GM06990 (cell line): ENCODE measurements around the gene C8B.

Experiments used
- DNase-seq: peaks from one replicate; pipeline ENCODE4 v3.0.0-alpha.2; 2011; ENCODE audit not compliant: insufficient read length; ENCODE audit errors: extremely low read depth
- H3K27me3 ChIP-seq: replicated peaks from 2 replicates; pipeline ENCODE4 v1.6.0; 2011; ENCODE audit warnings: low read length; ENCODE audit not compliant: control insufficient read depth, insufficient read depth
- H3K36me3 ChIP-seq: 2 replicates; pipeline ENCODE4 v1.5.1; 2011; ENCODE audit warnings: low read length; ENCODE audit not compliant: control insufficient read depth, insufficient read depth
- H3K4me3 ChIP-seq: replicated peaks from 2 replicates; pipeline ENCODE4 v1.5.1; 2011; ENCODE audit warnings: low read depth, mild to moderate bottlenecking, control low read depth, low read length
- TF ChIP-seq, protein P1 (sequence below): IDR thresholded peaks from 2 replicates; pipeline ENCODE4 v1.5.1; 2011; ENCODE audit warnings: low read length, control low read depth, mild to moderate bottlenecking, inconsistent platforms; ENCODE audit not compliant: insufficient read depth, poor library complexity, severe bottlenecking

C8B gene

DNA sequence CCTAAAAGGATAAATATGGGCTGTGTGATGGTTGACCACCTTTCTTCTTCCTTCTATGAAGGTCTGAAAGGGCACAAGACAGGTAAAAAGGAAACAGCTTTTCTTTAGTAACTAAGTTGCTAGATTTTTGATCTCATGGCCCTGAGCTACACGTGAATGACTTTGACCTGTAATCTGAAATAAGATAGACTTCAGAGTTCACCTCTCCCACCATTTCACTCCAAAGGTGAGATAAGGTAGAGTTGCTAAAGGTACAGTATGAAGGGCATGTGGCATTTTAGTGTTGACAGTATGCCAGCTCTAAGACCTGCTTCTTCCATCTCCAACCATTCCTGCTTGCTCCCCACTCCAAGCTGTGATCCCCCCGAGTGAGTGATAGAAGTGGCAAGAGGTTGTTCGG, 25.8 kb upstream of the C8B start:
- H3K36me3 ChIP-seq = no peaks in the 10 kb centered on the region
- TF ChIP-seq, protein P1, sequence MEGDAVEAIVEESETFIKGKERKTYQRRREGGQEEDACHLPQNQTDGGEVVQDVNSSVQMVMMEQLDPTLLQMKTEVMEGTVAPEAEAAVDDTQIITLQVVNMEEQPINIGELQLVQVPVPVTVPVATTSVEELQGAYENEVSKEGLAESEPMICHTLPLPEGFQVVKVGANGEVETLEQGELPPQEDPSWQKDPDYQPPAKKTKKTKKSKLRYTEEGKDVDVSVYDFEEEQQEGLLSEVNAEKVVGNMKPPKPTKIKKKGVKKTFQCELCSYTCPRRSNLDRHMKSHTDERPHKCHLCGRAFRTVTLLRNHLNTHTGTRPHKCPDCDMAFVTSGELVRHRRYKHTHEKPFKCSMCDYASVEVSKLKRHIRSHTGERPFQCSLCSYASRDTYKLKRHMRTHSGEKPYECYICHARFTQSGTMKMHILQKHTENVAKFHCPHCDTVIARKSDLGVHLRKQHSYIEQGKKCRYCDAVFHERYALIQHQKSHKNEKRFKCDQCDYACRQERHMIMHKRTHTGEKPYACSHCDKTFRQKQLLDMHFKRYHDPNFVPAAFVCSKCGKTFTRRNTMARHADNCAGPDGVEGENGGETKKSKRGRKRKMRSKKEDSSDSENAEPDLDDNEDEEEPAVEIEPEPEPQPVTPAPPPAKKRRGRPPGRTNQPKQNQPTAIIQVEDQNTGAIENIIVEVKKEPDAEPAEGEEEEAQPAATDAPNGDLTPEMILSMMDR = no peak

DNA sequence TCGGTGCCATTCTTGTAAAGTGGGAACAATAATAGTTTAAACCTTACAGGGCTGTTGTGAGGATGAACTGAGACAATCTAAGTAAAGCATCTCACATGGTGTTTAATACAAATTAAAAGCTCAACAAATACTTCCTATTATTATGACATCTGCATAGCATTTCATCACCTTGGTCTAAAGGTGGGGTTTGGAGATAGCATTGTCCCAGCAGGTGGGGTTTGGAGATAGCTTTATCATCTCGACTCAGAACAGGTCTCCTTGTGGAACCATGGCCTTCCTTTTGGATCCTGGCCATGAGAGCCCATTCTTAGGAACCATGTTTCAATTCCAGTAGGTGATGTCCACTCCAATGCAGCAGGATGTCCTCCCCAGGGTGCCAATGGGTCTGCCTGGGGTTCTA, 20.6 kb upstream of the C8B start:
- DNase-seq = no peak
- H3K27me3 ChIP-seq = no peaks in the 10 kb centered on the region
- no peak overlapping the region for H3K4me3 ChIP-seq
- no peaks in the 10 kb centered on the region for H3K36me3 ChIP-seq
- TF ChIP-seq, protein P1 = no peak

More for the DNA sequence above, 25.8 kb upstream of the C8B start:
- no peaks in the 10 kb centered on the region for H3K27me3 ChIP-seq
- no peak for DNase-seq
- no peak overlapping the region for H3K4me3 ChIP-seq

DNA sequence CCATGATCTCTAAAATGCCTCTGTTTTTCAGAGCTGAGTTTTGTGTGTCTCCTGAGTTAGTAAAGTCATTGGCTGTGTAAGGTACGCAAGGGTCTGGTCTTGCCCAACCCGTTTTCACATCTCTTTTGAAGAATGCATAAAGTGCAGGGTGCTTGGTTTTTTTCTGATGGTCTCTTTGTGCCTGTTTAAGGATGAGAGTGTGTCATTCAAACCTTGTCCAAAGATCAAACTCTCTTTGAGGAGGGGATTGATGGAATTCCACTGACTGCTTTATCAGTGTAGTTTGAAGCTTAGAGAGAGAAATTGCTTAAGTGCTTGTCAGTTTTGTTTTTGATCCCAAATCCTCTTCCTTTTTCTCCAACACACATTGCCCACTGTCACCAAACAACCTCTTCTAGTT, 20.0 kb upstream of the C8B start:
- no peak overlapping the region for H3K4me3 ChIP-seq
- no peaks in the 10 kb centered on the region for H3K36me3 ChIP-seq

DNA sequence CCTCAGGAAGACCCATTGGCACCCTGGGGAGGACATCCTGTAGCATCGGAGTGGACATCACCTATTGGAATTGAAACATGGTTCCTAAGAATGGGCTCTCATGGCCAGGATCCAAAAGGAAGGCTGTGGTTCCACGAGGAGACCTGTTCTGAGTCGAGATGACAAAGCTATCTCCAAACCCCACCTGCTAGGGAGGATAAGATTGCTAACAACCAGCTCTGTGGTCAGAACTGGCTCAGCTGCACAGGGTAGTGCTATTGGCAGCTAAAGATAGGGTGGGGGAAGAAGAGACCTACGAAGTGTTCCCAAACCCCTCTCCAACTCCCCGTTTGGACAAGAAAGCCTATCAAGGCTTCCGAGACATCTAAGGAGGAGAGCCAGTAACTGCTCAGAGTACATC, 17.7 kb upstream of the C8B start:
- H3K36me3 ChIP-seq = no peaks in the 10 kb centered on the region
- no peaks in the 10 kb centered on the region; the same call in 1 of the 2 replicates for H3K27me3 ChIP-seq
- H3K4me3 ChIP-seq = no peak overlapping the region
- TF ChIP-seq, protein P1 = no peak
- no peak for DNase-seq

More for the DNA sequence above, 20.0 kb upstream of the C8B start:
- TF ChIP-seq, protein P1 = no peak
- DNase-seq = no peak
- H3K27me3 ChIP-seq = no peaks in the 10 kb centered on the region

DNA sequence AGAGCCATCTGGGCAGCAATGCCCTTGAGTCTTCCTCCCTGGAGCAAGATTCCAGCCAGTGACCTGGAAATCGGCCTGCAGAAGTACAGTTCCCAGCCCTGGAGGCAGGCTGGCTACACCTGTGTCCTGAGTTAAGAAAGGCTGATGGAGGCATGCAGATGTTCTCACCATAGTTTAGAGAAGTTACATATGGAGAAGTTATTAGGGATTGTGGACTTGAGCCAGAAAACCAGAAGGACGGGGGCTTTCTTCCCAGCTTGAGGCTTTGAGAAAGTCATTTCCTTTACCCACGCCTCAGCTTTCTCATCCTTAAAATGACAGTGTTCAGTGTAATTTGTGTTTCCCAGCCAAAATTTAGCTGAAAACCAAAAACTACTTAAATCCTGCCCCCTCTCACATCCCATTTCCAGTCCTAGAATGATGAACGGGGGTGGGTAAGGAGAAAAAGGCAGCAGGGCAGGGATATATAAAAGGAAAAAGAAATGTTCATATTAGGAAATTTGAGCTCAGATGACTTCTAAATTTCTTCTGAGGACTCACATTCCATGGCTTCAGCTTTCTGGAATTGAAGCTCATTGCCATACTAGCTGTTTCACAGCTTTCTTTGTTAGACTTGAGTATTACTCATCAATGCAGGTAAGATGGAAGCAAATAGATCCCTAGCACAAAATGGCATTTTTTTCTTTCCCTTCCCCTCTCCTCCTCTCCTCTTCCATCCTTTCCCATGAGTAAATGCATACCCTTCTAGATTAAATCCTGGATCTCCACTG, 14.4 kb upstream of the C8B start:
- Histone ChIP-seq H3K36me3 (no peaks in the 10 kb centered on the region), H3K27me3 (no peaks in the 10 kb centered on the region; the same call in 1 of the 2 replicates), H3K4me3 (no peak overlapping the region)
- TF ChIP-seq, protein P1 = no peak
- no peak for DNase-seq
